NCI-H345 treated with DMSO at 0.1 percent for 48 hours (cell line): Measurements from ENCODE around the gene SMTNL2.

Source experiments
- DNase-seq: peaks from one replicate; lab custom pipeline; 2025; ENCODE audit not compliant: unreplicated experiment; lab: John Stamatoyannopoulos, UW

SMTNL2 gene

DNA sequence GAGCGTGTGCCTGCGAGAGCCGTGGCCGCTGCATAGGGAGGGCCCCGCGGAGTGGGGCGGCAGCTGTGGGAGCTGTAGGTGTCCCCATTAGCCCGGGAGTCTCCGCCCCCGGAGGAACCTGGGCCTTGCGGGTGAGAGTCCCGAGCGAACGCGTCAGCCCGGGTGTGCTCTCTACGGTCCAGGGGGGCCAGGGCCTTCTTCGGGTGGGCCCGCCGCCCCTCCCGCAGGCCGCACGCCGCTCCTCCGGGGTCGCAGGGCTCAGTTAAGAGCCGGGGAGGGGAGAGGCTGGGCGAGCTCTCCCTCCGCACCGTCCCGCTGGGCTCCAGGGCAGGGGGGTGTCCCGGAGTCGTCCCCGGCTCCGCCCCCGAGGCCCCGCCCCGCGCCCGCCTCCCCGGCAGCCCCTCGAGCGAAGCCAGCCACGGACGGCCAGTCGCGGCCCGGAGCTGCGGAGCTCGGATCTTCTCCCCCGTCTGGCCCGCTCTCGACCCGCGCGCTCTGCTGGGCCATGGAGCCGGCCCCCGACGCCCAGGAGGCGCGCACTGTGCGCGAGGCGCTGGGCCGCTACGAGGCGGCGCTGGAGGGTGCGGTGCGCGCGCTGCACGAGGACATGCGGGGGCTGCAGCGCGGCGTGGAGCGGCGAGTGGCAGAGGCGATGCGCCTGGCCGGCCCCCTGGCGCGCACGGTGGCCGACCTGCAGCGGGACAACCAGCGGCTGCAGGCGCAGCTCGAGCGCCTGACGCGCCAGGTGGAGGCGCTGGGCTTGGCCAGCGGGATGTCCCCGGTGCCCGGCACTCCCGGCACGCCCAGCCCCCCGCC, at the start of gene SMTNL2:
SMTNL2 (plus strand) TSS at position 429 of the 816 bp plus-strand sequence; CDS start at position 506, 77 bp downstream.
- DNase-seq, result no peak

DNA sequence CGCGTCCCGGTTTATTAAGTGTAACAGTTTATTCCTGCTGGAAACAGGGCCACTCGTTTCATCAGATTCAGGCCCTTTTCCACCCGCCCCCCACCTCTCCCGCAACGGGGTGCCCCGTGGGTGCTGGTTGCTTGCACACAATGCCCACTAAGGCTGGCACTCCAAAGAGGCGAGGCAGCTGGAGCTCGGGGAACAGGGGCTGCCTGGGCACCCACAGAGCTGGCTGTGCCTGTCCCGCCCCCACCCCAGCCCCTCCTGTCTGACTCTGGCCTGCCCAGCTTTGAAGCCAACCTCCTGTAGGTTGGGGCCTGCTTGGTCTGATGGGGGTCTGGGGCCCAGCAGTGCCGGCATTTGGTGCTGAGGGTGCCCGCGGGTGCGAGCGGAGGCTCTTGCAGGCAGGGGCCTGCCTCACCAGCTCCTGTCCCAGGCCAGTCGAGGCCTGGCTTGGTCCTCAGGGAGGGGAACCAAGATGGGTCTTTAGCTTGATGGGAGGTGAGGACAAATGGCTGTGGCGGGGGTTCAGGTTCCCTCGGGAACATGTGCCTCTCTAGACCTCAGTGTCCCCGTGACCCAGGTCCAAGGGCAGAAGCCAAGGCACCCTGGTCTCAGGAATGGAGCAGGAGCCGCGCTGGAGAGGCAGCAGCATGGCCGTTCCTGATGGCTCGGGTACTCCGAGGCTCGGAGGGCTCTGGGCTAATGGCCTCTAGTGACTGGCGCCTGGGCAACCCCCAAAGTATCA, 49.2 kb upstream of the SMTNL2 start:
- DNase-seq, result no peak

DNA sequence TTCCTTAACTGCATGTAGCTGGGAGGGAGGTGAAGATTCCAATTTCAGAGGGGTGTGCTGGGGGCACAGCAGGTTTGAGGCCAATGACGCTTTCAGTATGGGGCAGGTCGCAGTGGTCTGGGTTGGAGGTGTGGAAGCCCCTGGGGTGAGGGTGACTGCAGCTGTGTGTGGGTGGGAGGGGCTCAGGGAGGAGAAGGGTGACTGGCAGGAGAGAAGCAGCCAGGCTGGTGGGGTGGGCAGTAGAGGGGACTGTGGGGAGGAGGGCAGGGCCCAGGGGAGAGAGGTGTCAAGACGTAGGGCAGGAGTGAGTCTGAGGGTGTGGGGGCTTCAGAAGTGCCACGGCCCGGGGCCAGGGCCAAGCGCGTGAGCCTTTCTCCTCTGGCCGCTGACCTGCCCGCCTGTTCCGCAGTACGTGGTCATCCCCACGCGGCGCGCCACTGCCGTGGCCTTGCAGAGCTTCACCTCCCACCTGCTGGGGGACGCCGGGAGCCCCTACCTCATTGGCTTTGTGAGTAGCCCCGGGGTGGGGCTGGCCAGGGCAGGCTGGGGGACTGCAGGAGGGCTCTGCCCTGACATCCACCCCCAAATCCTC, 48.6 kb upstream of the SMTNL2 start:
- no peak for DNase-seq

DNA sequence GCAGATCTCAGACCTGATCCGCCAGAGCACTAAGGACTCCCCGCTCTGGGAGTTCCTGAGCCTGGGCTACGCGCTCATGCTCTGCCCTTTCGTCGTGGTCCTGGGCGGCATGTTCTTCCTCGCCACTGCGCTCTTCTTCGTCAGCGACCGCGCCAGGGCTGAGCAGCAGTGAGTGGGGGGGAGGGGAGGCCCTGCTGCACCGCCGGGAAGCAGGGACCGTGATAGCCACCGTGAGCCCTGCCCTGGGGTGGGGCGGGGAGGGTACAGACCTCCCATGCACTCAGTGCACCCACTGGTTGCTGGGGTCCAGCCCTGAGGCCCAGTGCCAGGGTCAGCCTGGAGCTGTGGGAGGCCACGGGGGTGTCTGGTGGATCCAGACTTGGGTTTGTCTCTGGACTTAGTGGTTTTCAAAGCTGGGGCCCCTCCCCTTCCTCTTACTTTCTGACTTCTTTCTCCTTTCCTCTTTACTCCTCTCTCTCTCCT, 48.0 kb upstream of the SMTNL2 start:
- DNase-seq, result no peak

- DNase-seq, result no peak
Observed at GRCh38 chr17:4536742-4537411, 47.5 kb upstream of the SMTNL2 start.

GRCh38 chr17:4537451-4538235, 46.7 kb upstream of the SMTNL2 start:
- no peak for DNase-seq

DNA sequence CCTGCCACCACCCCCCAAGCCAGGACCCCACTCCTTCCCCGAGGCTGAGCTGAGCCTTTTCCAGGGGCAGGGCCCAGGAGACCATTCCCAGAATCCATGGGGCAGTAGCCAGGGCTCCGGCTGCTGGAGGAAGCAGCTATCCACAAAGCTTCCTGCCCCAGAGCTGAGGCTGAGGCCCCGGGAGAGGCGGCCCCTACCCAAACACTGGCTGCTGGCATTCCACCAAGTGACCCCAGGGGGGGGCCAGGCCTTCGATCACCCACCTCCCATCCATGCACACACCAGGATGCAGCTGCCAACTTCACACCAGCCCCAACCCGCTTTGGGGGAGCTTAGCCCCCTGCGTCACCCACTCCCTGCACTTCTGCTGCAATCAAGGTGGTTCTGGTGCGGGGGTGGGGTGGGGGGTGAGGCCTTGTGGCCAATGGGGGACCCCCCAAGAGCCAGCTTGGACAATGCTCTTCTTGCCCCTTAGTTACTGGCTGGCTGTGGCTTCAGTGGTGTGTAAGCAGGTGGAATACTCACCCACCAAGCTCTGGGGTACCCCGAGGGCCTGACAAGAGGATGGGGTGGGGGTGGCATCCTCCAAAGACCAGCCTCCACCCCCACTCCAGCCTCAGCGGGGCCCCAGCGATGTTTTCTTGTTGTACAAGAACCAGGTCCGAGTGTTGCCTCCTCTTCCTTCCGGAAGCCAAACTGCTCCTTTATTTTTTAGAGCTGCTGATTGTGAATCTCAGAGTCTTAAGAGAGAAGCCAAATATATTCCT, 45.9 kb upstream of the SMTNL2 start:
- no peak for DNase-seq

DNA sequence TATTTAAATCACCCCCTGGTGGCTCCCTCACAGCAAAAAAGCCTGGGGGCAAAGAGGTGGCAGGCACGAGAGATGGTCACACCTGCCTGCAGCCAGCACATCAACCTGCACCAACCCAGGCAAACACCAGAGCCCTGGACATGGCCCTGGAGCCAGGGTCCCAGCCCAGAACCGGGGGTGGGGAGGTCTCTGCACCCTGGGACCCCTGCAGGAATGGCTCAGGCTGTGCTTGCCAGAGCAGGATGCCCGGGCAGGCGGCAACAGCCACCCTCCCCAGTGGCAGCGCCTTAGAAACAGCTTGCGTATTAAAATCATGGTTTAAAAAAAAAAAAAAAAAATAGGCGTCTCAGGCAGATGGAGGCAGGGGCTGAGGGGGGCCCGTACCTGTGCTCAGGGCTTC, 45.3 kb upstream of the SMTNL2 start:
- DNase-seq, result no peak

GRCh38 chr17:4539576-4540223, 44.6 kb upstream of the SMTNL2 start:
- no peak for DNase-seq

DNA sequence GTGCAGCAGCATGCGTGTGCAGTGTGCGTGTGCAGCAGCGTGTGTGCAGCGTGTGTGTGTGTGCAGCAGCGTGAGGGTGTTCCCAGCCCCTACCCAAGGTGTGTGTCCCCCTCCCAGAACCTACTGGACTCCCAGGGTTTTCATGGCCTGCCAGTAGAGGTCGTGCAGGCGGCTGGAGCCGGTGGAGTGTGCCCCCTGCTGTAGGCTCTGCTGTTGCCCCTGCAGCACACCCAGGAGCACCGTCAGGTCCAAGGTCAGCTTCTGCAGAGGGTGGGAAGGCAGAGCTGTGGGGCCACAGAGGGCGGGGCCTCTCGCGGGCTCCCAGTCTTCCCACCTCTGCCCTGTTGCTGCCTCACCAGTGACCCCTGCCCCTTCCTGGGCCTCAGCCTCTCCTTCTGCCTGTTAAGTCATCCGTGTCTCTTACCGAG, 44.1 kb upstream of the SMTNL2 start:
- no peak for DNase-seq

- no peak for DNase-seq
Observed at GRCh38 chr17:4540687-4541327, 43.5 kb upstream of the SMTNL2 start.

DNA sequence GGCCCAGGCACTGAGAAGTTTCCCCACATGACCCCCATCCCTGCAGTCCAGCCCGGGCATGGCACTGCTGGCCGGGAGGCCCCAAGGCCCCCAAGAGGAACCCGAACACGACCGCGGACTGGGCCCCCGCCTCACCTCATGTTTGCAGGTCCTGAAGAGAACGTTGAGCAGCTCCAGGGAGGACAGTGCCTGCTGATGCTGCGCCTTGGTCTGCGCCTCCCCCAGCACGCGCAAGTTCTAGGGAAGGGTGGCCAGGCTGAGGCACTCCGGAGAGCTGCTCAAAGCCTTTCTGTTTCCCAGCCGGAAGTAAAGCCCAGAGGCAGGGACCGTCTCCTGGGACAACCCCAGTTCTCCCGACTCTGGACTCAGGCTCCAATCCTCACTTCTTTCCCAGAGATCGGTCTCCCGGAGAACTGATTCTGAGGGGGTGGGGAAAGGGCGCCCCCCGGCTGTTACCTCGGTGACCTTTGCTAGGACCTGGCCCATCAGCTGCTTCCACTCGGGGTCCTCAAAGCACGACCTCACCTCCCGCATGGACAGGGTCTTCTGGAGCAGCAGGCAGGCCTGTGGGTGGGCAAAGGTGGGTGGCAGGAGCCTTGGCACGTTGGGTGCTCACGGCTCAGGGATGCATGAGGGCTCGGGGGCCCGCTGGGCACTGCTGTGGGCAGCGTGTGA, 42.9 kb upstream of the SMTNL2 start:
- no peak for DNase-seq

- DNase-seq, result no peak
Observed at GRCh38 chr17:4542003-4542725, 42.2 kb upstream of the SMTNL2 start.

- DNase-seq, result no peak
Observed at GRCh38 chr17:4542726-4543191, 41.6 kb upstream of the SMTNL2 start.

DNA sequence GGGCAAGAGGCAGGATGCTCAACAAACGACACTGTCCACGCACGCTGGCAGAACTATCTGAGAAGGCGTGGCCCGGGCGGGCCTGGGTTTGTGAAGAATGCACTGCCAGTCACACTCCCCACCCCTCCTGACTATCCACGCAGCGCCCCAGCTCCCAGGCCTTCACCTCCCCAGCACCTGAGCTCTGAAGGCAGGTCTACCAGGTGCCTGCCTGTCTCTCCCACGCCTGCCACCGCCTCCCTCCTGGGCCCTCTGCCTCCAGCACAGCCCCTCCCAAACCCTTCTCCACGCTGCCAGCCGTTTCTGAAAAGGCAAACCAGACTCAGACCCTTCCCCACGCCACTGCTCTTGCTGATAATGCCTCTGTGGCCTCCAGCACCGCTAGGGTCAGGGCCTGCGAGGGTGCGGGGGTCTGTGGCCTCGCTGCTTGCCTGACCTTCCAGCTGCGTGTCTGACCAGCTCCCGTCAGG, 40.7 kb upstream of the SMTNL2 start:
- no peak for DNase-seq

GRCh38 chr17:4544135-4544950, 40.0 kb upstream of the SMTNL2 start:
- no peak for DNase-seq

DNA sequence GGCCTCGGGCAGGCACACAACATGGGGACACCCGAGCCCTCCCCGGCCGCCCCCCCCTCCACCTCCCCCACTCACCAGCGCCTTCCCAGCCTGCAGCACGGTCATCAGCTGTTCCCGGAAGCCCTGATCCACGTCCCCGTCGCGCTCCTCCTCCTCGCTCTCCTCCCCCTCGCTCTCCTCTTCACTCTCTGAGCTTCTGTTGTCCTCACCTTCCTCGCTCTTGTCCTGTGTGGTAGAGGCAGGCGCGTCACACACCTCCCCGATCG, 39.4 kb upstream of the SMTNL2 start:
- DNase-seq, result no peak
